ENCODE results near the gene CCDC87. TPM values are rescaled to one million over a fixed set of nuclear protein-coding genes. Genes with fewer than 3 reads are reported as not detected.

Gene CCDC87
- total RNA-seq, 1 experiment from 2014 or later, result 1.1 TPM

GRCh38 chr11:66579017-66579606 lies 13.8 kb downstream of the CCDC87 start:
- peak; percentile 87 for DNase-seq
- no CpG with 5 or more reads among the region's 25 CpGs for WGBS (ENCODE audit: extremely low coverage, insufficient read length, low lambda C conversion rate)
- Mint-ChIP-seq H3K27me3 (ENCODE audit: low read depth) (peaks cover 16% of the 10 kb centered on the region), H3K4me1 (peaks cover 28 to 36% of the 10 kb centered on the region in 2 experiments), H3K36me3 (ENCODE audit: insufficient read depth in 1 of 3, low read depth in 3 of 3) (peaks cover 16 to 36% (median 27%) of the 10 kb centered on the region in 3 experiments), H3K27ac (no peak overlapping the region; a peak in 1 of 7 replicates), H3K9me3 (peaks cover 30 to 35% of the 10 kb centered on the region in 2 experiments), H3K4me3 (no peak overlapping the region; a peak in 1 of 5 replicates)
- Histone ChIP-seq H3K23ac (ENCODE audit: insufficient read length, low read depth, low read length) (no peak overlapping the region), H2AFZ (ENCODE audit: low read length) (no peak overlapping the region), H3K4me1 (ENCODE audit: insufficient read depth, low read length) (no peaks in the 10 kb centered on the region; the same call in 1 of the 2 replicates), H3K4me2 (ENCODE audit: insufficient read depth, insufficient read length, low read length) (no peak overlapping the region), H2BK120ac (ENCODE audit: low read depth, low read length, poor library complexity, severe bottlenecking) (no peak overlapping the region), H3K27ac (ENCODE audit: insufficient read length, low read depth, low read length) (no peak overlapping the region), H3K23me2 (ENCODE audit: insufficient read length, low read depth, low read length, poor library complexity, severe bottlenecking) (no peaks in the 10 kb centered on the region), H2BK15ac (ENCODE audit: low read depth, low read length) (no peak overlapping the region), H3K14ac (ENCODE audit: insufficient read depth, low read length) (no peak overlapping the region), H3K9me3 (ENCODE audit: control insufficient read depth, low read depth, low read length) (no peaks in the 10 kb centered on the region), H2BK5ac (ENCODE audit: insufficient read length, low read length) (no peak overlapping the region), H3T11ph (ENCODE audit: low read length) (no peak overlapping the region), H3K56ac (ENCODE audit: insufficient read length, low read depth, low read length) (no peak overlapping the region), H3K79me1 (ENCODE audit: insufficient read depth, low read depth, low read length, poor library complexity, severe bottlenecking) (no peaks in the 10 kb centered on the region), H2AK5ac (ENCODE audit: insufficient read length, low read length) (no peak overlapping the region), H4K20me1 (ENCODE audit: control insufficient read depth, insufficient read depth, insufficient read length) (no peaks in the 10 kb centered on the region), H3K9ac (ENCODE audit: extremely low read depth, insufficient read length, low read length) (no peak overlapping the region), H3K79me2 (ENCODE audit: insufficient read depth, low read length) (no peaks in the 10 kb centered on the region), H4K91ac (ENCODE audit: insufficient read length, low read depth, low read length) (no peak overlapping the region), H2BK12ac (ENCODE audit: insufficient read length, low read depth, low read length) (no peak overlapping the region), H2BK20ac (ENCODE audit: low read depth, low read length, poor library complexity, severe bottlenecking) (no peak overlapping the region), H3K18ac (ENCODE audit: insufficient read length, low read depth, low read length) (no peak overlapping the region), H4K8ac (replicated peaks; ENCODE audit: insufficient read length, low read depth, low read length) (no peak overlapping the region), H3K4ac (ENCODE audit: low read depth, low read length) (no peak overlapping the region), H3K27me3 (ENCODE audit: insufficient read depth, low read length) (no peaks in the 10 kb centered on the region; the same call in 1 of the 2 replicates), H4K5ac (ENCODE audit: insufficient read length, low read depth, low read length) (no peak overlapping the region)
- peak; percentile 92 for TF ChIP-seq CTCF (conservative IDR thresholded peaks at IDR 0.05)

Data from H9 (cell line).